GM10266 (cell line): Measurements from ENCODE around the gene IFITM5.

ENCODE experiments used
- DNase-seq: peaks from one replicate; pipeline ENCODE4 v3.0.0; 2012; ENCODE audit errors: extremely low spot score
- TF ChIP-seq, protein P1 (sequence below): IDR thresholded peaks from 2 replicates; pipeline ENCODE4 v1.5.1; 2012; ENCODE audit warnings: mild to moderate bottlenecking, low read depth; ENCODE audit not compliant: control insufficient read depth, insufficient read depth; ENCODE audit errors: missing control alignments

The IFITM5 gene

GRCh38 chr11:280706-281485, 18.4 kb downstream of the IFITM5 start:
- TF ChIP-seq, protein P1, sequence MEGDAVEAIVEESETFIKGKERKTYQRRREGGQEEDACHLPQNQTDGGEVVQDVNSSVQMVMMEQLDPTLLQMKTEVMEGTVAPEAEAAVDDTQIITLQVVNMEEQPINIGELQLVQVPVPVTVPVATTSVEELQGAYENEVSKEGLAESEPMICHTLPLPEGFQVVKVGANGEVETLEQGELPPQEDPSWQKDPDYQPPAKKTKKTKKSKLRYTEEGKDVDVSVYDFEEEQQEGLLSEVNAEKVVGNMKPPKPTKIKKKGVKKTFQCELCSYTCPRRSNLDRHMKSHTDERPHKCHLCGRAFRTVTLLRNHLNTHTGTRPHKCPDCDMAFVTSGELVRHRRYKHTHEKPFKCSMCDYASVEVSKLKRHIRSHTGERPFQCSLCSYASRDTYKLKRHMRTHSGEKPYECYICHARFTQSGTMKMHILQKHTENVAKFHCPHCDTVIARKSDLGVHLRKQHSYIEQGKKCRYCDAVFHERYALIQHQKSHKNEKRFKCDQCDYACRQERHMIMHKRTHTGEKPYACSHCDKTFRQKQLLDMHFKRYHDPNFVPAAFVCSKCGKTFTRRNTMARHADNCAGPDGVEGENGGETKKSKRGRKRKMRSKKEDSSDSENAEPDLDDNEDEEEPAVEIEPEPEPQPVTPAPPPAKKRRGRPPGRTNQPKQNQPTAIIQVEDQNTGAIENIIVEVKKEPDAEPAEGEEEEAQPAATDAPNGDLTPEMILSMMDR = no peak
- peak; percentile 39 for DNase-seq

- peak; percentile 50 for DNase-seq
- TF ChIP-seq, protein P1 = no peak
Measured at GRCh38 chr11:279966-280705, 19.2 kb downstream of the IFITM5 start.

- DNase-seq = peak; percentile 44
- TF ChIP-seq, protein P1 = no peak
Measured at GRCh38 chr11:279040-279965, 20.0 kb downstream of the IFITM5 start.

DNA sequence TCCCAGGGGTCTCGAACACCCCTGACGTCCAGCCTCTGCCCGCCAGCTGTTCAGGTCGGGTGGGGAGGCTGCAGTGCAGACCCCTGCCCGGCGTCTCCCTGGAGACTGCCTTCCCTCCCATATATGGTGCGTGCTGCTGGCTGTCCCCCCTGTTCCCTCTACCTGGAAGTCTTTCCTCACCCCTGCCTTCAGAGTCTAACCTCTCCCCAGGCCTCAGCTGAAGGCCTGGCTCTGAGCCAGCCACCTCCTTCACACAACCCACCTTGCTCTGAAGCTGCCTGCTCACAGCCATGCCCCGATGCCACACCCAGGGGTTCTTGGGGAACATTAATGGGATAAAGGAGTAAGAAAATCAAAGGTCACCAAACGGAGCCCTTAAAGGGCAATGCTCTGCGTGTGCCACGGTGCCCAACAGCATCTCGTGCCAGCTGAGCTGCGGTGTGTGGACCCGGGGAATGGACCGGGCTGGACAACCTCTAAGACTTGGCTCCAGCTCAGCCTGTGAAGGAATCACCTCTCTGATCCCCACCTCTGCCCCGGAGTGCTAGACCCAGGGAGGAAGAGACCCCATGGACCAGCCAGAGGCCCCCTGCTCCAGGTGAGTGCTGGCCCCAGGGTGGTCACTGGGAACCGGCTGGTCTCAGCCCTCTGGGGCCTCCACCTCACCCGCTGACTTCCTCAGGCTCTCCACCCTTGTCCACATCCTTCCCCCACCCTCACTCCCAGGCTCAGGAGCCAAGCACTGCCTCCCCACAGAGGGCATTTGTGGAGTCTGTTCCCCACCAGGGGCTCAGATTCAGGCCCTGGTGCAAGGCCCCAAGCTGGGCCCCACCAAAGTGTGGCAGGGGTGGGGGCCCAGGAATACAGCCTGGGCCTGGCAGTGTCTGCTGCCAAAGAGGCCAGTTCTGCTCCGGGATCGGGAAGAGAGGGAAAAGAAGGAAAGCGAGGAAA, 21.1 kb downstream of the IFITM5 start, which contains the start of gene NLRP6:
Gene NLRP6, plus strand, starts transcription at position 407 of the 951 bp plus-strand sequence. Its CDS starts 163 bp downstream, at position 570.
- TF ChIP-seq, protein P1 = no peak
- DNase-seq = peak; percentile 29

GRCh38 chr11:276219-276618, 23.1 kb downstream of the IFITM5 start:
- no peak for DNase-seq
- TF ChIP-seq, protein P1 = no peak

- TF ChIP-seq, protein P1 = no peak
- DNase-seq = no peak
Measured at GRCh38 chr11:272931-273198, 26.5 kb downstream of the IFITM5 start.
